ENCODE data around the gene SPATS2L.

SPATS2L gene

DNA sequence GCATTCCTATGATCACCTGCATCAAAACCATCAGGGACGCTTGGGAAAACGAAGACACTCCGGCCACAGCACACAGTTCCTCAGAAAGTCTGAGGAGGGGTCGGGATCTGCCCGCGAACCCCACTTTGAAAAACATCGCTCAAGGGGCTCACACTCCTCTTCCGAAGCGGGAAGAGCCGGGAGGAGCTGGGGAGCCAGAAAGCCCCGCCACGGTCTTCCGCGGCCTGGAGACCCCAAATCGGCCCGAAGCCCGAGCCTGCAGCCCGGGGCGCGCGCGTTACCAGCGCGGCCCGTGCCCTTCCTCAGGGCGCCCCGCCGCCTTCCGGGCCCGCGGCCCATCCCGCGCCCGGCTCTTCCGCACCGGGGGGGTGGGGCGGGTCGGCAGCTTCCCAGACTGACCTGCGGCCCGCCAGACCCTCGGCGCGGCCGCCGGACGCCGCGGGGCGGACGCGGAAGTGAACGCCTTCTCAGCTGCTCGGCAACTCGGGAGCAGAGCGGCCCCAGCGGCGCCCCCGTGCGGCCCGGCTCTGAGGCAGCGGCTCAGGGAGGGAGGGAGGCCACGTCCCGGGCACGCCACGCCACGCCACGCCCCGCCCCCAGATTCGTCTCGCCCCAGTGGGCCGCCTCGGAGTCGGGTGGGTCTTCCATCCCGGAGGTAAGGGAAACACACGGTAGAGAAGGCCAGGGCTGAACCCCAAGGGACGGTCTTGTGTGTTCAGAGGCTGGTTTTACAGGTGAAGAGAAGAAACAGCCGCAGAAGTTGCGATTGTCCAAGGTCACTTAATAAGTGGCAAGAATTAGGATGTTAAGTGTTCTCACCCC lies 203.3 kb downstream of the SPATS2L start, which contains the start of gene KCTD18 (continued):
- TF ChIP-seq ZFHX2 (tag by site-specific recombination; conservative IDR thresholded peaks at IDR 0.05): peak; percentile 44
- TF ChIP-seq, protein P1, sequence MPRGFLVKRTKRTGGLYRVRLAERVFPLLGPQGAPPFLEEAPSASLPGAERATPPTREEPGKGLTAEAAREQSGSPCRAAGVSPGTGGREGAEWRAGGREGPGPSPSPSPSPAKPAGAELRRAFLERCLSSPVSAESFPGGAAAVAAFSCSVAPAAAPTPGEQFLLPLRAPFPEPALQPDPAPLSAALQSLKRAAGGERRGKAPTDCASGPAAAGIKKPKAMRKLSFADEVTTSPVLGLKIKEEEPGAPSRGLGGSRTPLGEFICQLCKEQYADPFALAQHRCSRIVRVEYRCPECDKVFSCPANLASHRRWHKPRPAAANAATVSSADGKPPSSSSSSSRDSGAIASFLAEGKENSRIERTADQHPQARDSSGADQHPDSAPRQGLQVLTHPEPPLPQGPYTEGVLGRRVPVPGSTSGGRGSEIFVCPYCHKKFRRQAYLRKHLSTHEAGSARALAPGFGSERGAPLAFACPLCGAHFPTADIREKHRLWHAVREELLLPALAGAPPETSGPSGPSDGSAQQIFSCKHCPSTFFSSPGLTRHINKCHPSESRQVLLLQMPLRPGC (tag by site-specific recombination; IDR thresholded peaks at IDR 0.05): no peak
- no peak for TF ChIP-seq ZNF391 (tag by site-specific recombination; IDR thresholded peaks at IDR 0.05; ENCODE audit: borderline replicate concordance, low read depth)
- no peak for TF ChIP-seq ZNF133 (tag by site-specific recombination; IDR thresholded peaks at IDR 0.05)
- no peak for TF ChIP-seq PRDM1 (tag by site-specific recombination; IDR thresholded peaks at IDR 0.05)
- no peak for TF ChIP-seq TCF7L2 (IDR thresholded peaks at IDR 0.05; ENCODE audit: borderline replicate concordance, low read depth, low read length)
- TF ChIP-seq ZNF558 (tag by site-specific recombination; IDR thresholded peaks at IDR 0.05): no peak
- TF ChIP-seq ZNF132 (tag by site-specific recombination; IDR thresholded peaks at IDR 0.05; ENCODE audit: borderline replicate concordance): no peak
- TF ChIP-seq HIC1 (tag by site-specific recombination; IDR thresholded peaks at IDR 0.05): peak; percentile 26; the same call in 1 of the 2 replicates
- TF ChIP-seq ZNF514 (tag by site-specific recombination; IDR thresholded peaks at IDR 0.05): no peak
- TF ChIP-seq ZBTB44 (tag by site-specific recombination; IDR thresholded peaks at IDR 0.05): no peak
- TF ChIP-seq KLF9 (tag by site-specific recombination; IDR thresholded peaks at IDR 0.05; ENCODE audit: low read depth): peak; percentile 56
- peak; percentile 75 for TF ChIP-seq ZNF341 (tag by site-specific recombination; IDR thresholded peaks at IDR 0.05; ENCODE audit: low read depth)
- no peak for TF ChIP-seq ZNF184 (tag by site-specific recombination; IDR thresholded peaks at IDR 0.05)
- no peak for TF ChIP-seq ZSCAN4 (tag by site-specific recombination; IDR thresholded peaks at IDR 0.05)
- no peak for TF ChIP-seq ZBTB1 (tag by site-specific recombination; IDR thresholded peaks at IDR 0.05)
- no peak for TF ChIP-seq ZNF549 (tag by site-specific recombination; IDR thresholded peaks at IDR 0.05)
- TF ChIP-seq ZNF837 (tag by site-specific recombination; IDR thresholded peaks at IDR 0.05): no peak
- no peak for TF ChIP-seq ZNF292 (tag by site-specific recombination; IDR thresholded peaks at IDR 0.05; ENCODE audit: borderline replicate concordance, low read depth)
- TF ChIP-seq, protein P2, sequence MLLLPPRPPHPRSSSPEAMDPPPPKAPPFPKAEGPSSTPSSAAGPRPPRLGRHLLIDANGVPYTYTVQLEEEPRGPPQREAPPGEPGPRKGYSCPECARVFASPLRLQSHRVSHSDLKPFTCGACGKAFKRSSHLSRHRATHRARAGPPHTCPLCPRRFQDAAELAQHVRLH (tag by site-specific recombination; IDR thresholded peaks at IDR 0.05): no peak
- TF ChIP-seq, protein P3, sequence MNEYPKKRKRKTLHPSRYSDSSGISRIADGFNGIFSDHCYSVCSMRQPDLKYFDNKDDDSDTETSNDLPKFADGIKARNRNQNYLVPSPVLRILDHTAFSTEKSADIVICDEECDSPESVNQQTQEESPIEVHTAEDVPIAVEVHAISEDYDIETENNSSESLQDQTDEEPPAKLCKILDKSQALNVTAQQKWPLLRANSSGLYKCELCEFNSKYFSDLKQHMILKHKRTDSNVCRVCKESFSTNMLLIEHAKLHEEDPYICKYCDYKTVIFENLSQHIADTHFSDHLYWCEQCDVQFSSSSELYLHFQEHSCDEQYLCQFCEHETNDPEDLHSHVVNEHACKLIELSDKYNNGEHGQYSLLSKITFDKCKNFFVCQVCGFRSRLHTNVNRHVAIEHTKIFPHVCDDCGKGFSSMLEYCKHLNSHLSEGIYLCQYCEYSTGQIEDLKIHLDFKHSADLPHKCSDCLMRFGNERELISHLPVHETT (tag by site-specific recombination; IDR thresholded peaks at IDR 0.05): no peak
- TF ChIP-seq ZNF354C (tag by site-specific recombination; IDR thresholded peaks at IDR 0.05; ENCODE audit: borderline replicate concordance, low read depth): no peak
- no peak for TF ChIP-seq ZNF10 (tag by site-specific recombination; IDR thresholded peaks at IDR 0.05)
- TF ChIP-seq ZNF473 (tag by site-specific recombination; IDR thresholded peaks at IDR 0.05): no peak
- TF ChIP-seq ZNF629 (tag by site-specific recombination; IDR thresholded peaks at IDR 0.05): no peak
- TF ChIP-seq ZNF830 (tag by site-specific recombination; IDR thresholded peaks at IDR 0.05; ENCODE audit: low read depth): no peak
- TF ChIP-seq, protein P4, sequence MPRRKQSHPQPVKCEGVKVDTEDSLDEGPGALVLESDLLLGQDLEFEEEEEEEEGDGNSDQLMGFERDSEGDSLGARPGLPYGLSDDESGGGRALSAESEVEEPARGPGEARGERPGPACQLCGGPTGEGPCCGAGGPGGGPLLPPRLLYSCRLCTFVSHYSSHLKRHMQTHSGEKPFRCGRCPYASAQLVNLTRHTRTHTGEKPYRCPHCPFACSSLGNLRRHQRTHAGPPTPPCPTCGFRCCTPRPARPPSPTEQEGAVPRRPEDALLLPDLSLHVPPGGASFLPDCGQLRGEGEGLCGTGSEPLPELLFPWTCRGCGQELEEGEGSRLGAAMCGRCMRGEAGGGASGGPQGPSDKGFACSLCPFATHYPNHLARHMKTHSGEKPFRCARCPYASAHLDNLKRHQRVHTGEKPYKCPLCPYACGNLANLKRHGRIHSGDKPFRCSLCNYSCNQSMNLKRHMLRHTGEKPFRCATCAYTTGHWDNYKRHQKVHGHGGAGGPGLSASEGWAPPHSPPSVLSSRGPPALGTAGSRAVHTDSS (tag by site-specific recombination; IDR thresholded peaks at IDR 0.05): no peak
- TF ChIP-seq ZNF112 (tag by site-specific recombination; IDR thresholded peaks at IDR 0.05): no peak
- TF ChIP-seq SP2 (tag by site-specific recombination; IDR thresholded peaks at IDR 0.05): peak; percentile 54
- no peak for TF ChIP-seq ZNF701 (tag by site-specific recombination; IDR thresholded peaks at IDR 0.05)

Measured in HEK293 (cell line).